ENCODE data around the gene GNS. TPM values are rescaled to one million over a fixed set of nuclear protein-coding genes. Genes with fewer than 3 reads are reported as not detected.
"Not testable (repeated sequence)": the region's sequence is repeated elsewhere in the genome, so short reads cannot be mapped to it uniquely, and the experiment has no call there.

GNS gene
- total RNA-seq, 1 donor from 2014 or later: 101 TPM

GRCh38 chr12:64713376-64713775 is 45.8 kb downstream of the GNS start:
- no peak for ATAC-seq
- DNase-seq (ENCODE audit: missing footprints): no peak
- intact Hi-C loops (cut with DNase I): no loop called here

DNA sequence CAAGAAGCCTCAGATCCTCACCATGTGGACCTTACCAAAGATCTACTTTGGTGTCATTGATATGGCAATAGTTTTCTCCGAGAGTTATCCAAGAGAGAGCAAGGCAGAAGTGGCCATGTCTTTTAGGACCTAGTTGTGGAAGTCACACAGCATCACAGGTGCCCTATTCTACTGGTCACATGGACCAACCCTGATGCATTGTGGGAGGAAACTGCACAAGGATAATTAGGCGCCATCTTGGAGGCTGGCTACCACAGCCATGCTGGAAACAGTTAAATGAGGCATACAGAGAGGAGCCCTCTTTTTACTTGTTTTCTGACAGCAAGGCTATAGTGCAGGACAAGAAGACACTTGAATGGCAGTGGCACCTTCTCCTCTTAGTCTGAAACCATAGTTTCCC is 49.8 kb downstream of the GNS start:
- intact Hi-C loops (cut with DNase I): no loop called here
- DNase-seq (ENCODE audit: missing footprints) (no peak), ATAC-seq (no peak)

GRCh38 chr12:64707926-64708325 is 51.3 kb downstream of the GNS start:
- DNase-seq (ENCODE audit: missing footprints) (no peak), ATAC-seq (no peak)
- intact Hi-C loops (cut with DNase I): no loop called here

GRCh38 chr12:64707362-64707761 is 51.8 kb downstream of the GNS start:
- ATAC-seq (no peak), DNase-seq (ENCODE audit: missing footprints) (no peak)
- intact Hi-C loops (cut with DNase I): no loop called here

- no peak for DNase-seq (ENCODE audit: missing footprints)
- no peak for ATAC-seq
Observed at GRCh38 chr12:64706857-64707256, 52.3 kb downstream of the GNS start.

DNA sequence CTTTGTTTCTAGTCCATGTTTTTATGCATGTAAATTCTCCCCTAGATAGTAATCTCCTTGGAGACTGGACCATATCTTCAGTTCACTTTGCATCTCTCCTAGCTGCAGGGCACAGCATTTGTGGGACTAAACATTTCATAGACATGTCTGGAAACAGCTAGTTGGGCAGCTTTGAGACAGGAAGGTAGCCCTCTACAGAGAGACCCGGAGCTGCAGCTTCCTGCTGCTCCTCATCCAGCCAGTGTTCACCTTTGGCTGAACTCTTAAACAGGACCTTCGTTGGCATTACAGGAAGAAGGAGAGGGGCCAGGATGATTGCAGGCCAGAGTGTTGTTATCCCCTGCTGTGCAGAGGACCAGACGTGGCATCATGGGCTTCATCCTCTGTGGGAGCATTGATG is 52.9 kb downstream of the GNS start:
- DNase-seq (ENCODE audit: missing footprints) (no peak), ATAC-seq (peak; percentile 23)
- intact Hi-C loops (cut with DNase I): no loop called here

More at GRCh38 chr12:64706857-64707256, 52.3 kb downstream of the GNS start:
- intact Hi-C loops (cut with DNase I): no loop called here

DNA sequence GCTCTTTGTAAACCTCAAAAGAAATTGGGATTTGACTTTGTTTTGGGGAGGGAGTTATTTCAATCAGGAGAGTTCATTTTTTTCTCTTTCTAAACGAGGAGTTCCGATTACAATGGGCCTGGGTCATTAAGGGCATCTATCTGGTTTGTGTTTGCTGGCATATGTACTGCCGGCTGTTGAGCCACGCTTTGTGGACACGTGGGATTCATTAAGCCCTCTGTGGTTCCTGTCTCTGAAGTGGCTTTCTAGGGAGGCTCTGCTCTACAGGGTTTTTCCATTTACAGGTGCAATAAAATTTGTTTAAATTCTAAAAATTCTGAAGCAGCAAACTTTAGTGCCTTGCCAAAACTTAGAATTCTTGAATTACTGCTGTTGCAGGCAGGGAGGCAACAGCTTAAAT is 57.9 kb downstream of the GNS start:
- intact Hi-C loops (cut with DNase I): no loop called here
- ATAC-seq: no peak

DNA sequence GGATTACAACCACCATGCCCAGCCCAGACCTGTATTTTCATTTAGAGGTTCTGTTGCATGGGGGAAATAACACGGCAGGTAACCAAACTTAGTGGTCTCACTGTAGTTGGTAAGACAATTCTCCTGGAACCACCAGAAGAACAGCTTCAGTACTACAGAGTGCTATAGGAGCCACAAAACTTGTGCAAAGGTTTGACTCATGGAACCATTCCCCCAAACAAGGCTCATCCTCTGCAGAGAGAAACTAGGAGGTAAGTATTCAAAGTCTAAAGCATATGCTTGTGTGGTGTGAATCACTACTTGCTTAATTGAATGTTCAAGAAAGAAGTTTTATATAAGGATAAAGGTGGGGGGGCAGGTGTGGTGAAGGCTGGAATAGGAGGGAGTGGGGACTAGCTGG is 58.7 kb downstream of the GNS start:
- ATAC-seq: no peak
- DNase-seq (ENCODE audit: missing footprints): no peak
- intact Hi-C loops (cut with DNase I): no loop called here

More for the DNA sequence above, 57.9 kb downstream of the GNS start:
- no peak for DNase-seq (ENCODE audit: missing footprints)

- intact Hi-C loops (cut with DNase I): no loop called here
- no peak for ATAC-seq
- no peak for DNase-seq (ENCODE audit: missing footprints)
Observed at GRCh38 chr12:64699504-64700115, 59.6 kb downstream of the GNS start.

- no peak for ATAC-seq
- intact Hi-C loops (cut with DNase I): loop anchor here (2.0 kb wide), 1 partner anchor 85 kb away; the partner anchor contains the start of gene RASSF3
- DNase-seq (ENCODE audit: missing footprints): no peak
Observed at GRCh38 chr12:64696080-64696741, 63.0 kb downstream of the GNS start.

- intact Hi-C loops (cut with DNase I): no loop called here
- ATAC-seq (no peak), DNase-seq (ENCODE audit: missing footprints) (no peak)
Observed at GRCh38 chr12:64695550-64695949, 63.7 kb downstream of the GNS start.

- DNase-seq (ENCODE audit: missing footprints): no peak
- no peak for ATAC-seq
- intact Hi-C loops (cut with DNase I): no loop called here
Observed at GRCh38 chr12:64694130-64695040, 64.8 kb downstream of the GNS start.

DNA sequence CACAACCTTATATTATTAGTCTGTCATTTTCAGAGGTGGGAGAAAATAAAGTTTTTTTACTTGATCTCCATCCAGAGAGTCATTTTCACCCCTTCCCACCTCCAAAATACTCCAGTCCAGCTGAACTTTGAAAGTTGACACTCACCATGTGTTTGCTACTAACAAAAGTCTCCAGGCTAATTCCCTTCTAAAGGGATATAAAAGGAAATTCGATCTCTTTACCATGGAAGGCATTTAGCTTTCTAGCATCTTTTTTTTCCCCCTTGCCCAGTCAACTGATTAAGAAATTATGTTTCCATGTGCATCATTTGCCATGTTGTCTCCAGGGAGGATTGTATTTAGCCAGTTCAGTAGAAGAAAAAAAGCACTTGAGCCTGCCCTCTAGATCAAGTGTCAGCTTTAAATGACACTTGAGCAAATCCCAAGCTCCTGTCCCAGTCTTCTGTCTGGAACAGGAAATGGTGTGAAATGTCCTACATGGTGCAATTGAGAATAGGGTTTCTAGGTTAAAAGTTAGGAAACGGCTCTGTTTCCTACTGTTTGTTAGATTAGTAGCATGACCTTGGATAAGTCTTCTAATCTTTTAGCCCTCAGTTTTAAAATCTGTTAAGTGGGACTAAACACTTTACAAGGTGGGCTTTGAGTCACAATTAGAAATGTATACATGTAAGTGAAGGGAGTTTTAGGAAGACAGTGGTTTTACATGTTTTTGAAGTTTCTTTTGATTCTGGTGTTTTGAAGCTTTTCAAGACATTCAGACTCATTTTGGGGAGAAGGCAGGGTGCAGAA is 67.2 kb downstream of the GNS start:
- intact Hi-C loops (cut with DNase I): no loop called here
- DNase-seq (ENCODE audit: missing footprints) (no peak), ATAC-seq (no peak)

DNA sequence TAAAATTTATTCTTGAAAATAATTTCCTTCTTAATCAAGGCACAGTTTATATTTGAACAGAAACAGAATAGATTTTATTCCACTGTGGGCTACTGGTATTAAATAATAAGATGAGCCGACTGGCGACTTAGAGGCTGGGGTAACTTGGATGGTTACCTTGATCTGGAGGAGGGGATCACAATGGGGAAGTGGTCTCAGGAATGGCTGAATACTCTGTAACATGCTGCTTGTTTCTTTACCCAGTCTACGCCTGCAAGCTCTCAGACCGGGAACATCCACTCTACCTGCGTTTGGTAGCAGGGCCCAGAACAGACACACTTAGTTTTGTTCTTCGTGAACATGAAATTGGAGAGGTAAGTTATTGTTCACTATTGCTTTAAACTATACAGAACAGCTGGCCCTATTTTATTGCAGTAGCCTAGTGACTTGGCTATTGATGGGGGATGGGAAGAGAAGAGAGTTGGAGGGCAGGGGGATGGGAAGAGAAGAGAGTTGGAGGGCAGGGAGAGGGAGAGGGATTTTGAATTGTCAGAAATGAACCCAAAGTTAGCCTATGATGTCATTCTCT is 67.9 kb downstream of the GNS start:
- intact Hi-C loops (cut with DNase I): no loop called here
- DNase-seq (ENCODE audit: missing footprints) (no peak), ATAC-seq (no peak)

- intact Hi-C loops (cut with DNase I); ATAC-seq; DNase-seq (ENCODE audit: missing footprints): not testable (repeated sequence)
Observed at GRCh38 chr12:64690236-64690635, 69.0 kb downstream of the GNS start.

DNA sequence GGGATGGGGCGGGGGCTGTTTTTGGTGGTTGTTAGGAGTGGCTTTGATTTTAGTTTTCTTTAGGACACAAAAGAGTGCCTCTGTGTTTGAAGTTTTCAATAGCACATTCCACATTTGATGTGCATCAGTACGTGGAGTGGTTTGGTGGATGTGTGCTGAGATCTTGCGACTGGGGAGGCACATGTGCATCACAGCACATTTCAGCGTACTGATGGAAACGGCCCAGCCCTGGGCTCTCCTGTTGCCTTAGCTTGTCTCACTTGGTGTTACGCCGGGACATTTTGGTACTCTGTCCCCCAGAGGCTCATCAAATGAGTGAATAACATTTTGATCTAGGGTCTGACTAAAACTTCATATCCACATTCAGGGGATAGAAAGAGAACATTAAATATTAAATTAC is 70.5 kb downstream of the GNS start:
- intact Hi-C loops (cut with DNase I): no loop called here
- ATAC-seq: no peak

DNA sequence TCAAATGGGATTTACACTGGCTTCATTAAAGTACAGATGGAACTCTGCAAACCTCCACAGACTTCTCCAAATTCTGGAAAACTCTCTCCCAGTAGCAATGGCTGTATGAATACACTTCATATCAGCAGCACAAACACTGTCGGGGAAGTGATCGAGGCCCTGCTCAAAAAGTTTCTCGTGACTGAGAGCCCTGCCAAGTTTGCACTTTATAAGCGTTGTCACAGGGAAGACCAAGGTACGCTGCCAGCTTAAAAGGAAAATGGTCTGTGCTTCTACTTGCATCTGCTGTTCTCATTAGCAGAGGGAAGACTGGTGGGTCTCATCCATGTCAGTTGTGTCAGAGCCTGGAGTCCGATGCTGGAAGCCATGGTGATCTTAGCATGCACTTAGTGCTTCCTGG is 71.0 kb downstream of the GNS start:
- intact Hi-C loops (cut with DNase I): no loop called here
- DNase-seq (ENCODE audit: missing footprints) (no peak), ATAC-seq (no peak)

More for the DNA sequence above, 70.5 kb downstream of the GNS start:
- no peak for DNase-seq (ENCODE audit: missing footprints)

- intact Hi-C loops (cut with DNase I): no loop called here
- no peak for DNase-seq (ENCODE audit: missing footprints)
- no peak for ATAC-seq
Observed at GRCh38 chr12:64687816-64688215, 71.4 kb downstream of the GNS start.

DNA sequence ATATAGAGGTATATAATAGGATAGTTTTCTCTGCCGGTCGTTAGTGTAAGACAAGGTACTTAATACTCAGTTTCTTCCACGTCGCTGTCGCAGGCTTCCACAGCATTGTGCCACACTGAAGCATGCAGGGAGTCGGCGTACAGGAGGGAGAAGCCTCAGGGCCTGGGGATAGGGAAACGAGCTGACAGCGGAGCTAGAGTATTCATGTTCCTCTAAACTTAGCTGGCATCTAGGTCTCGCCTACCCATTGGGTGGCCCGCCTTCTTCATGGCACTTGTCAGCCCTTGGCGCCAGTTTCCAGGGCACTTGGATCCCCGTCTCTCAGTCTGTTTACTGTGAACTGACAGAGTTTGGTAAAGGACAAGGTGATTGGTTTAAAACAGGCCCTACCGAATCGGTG is 73.6 kb downstream of the GNS start:
- no peak for ATAC-seq
- DNase-seq (ENCODE audit: missing footprints): no peak
- intact Hi-C loops (cut with DNase I): no loop called here

Data from Right ventricle myocardium inferior (tissue), 1 donor.